Activated naive CD8-positive, alpha-beta T cell treated with anti-CD3 and anti-CD28 coated beads, Interleukin-2, amount 50 U/mL, for 24 hours (primary cell): ENCODE results near the gene BTBD6.

ENCODE experiments used
- ATAC-seq: fragments of 150-1000 bp; cut with Tn5 transposase; one replicate; pipeline ENCODE4 v1.10.0; 2021
- DNase-seq: peaks from one replicate; pipeline ENCODE4 v3.0.0; 2021
- H3K27ac Mint-ChIP-seq: one replicate; pipeline ENCODE4 v1.8.0; 2021; ENCODE audit warnings: mild to moderate bottlenecking, mixed read lengths
- H3K27me3 Mint-ChIP-seq: one replicate; pipeline ENCODE4 v1.8.0; 2021; ENCODE audit warnings: mixed read lengths
- H3K36me3 Mint-ChIP-seq: one replicate; pipeline ENCODE4 v1.8.0; 2021; ENCODE audit warnings: low read depth, mixed read lengths
- H3K4me1 Mint-ChIP-seq: one replicate; pipeline ENCODE4 v1.8.0; 2021; ENCODE audit warnings: mixed read lengths
- H3K4me3 Mint-ChIP-seq: one replicate; pipeline ENCODE4 v1.8.0; 2021; ENCODE audit warnings: mild to moderate bottlenecking, moderate library complexity, mixed read lengths
- H3K9me3 Mint-ChIP-seq: one replicate; pipeline ENCODE4 v1.8.0; 2021; ENCODE audit warnings: mixed read lengths

BTBD6 gene

DNA sequence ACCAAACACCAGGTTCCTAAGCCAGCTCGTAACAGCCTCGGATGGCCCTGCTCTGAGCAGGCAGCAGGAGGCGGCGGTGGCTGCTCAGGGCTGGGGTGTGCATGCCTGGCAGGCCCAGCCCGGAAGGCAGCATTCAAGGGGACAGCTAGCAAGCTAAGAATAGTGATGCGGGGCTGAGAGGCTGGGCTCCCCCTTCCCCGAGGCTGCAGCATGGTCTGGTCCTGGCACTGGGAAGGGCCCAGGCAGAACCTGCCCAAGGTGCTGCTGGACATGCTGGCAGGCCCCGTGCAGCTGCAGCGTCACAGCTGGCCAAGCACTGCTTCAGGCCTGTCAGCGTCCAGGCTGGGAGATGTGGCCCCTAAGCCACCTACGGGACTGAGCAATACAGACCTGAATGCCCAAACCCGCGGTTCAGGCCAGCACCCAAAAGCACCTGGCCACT lies 40.9 kb upstream of the BTBD6 start:
- no peak overlapping the region for H3K4me3 Mint-ChIP-seq
- DNase-seq (no peak), ATAC-seq (no peak)
- H3K9me3 Mint-ChIP-seq: no peaks in the 10 kb centered on the region
- H3K27ac Mint-ChIP-seq: no peak overlapping the region
- no peaks in the 10 kb centered on the region for H3K36me3 Mint-ChIP-seq
- H3K27me3 Mint-ChIP-seq: no peaks in the 10 kb centered on the region
- H3K4me1 Mint-ChIP-seq: peaks cover 4% of the 10 kb centered on the region

GRCh38 chr14:105207996-105208737 lies 40.2 kb upstream of the BTBD6 start:
- Mint-ChIP-seq H3K27ac (no peak overlapping the region), H3K4me1 (peaks cover 4% of the 10 kb centered on the region), H3K9me3 (no peaks in the 10 kb centered on the region), H3K4me3 (no peak overlapping the region), H3K36me3 (no peaks in the 10 kb centered on the region), H3K27me3 (no peaks in the 10 kb centered on the region)
- DNase-seq (no peak), ATAC-seq (no peak)

DNA sequence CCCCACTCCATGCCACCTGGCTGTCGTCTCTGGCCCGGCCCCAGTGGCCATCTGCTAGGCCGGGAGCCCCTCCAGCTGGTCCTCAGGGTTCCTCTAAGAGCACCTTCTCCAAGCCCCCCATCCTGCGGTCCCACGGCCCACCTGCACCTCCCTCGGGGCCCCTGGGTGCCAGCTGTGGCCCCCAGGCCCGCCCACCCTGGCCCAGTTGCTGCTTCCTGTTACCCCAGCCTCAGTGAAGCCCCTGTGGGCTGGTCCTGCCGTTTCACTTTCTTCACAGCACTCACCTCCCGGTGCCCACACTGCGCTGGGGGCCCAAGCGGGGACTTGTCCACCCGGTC lies 39.6 kb upstream of the BTBD6 start:
- no peak for DNase-seq
- Mint-ChIP-seq H3K9me3 (no peaks in the 10 kb centered on the region), H3K27ac (no peak overlapping the region), H3K27me3 (no peaks in the 10 kb centered on the region), H3K4me3 (no peak overlapping the region), H3K36me3 (no peaks in the 10 kb centered on the region), H3K4me1 (peaks cover 4% of the 10 kb centered on the region)
- no peak for ATAC-seq

- ATAC-seq: no peak
- DNase-seq: no peak
- Mint-ChIP-seq H3K4me1 (peaks cover 2% of the 10 kb centered on the region), H3K36me3 (no peaks in the 10 kb centered on the region), H3K27ac (no peak overlapping the region), H3K4me3 (no peak overlapping the region), H3K9me3 (no peaks in the 10 kb centered on the region), H3K27me3 (no peaks in the 10 kb centered on the region)
These were observed 39.2 kb upstream of the BTBD6 start for GRCh38 chr14:105209091-105209490.

DNA sequence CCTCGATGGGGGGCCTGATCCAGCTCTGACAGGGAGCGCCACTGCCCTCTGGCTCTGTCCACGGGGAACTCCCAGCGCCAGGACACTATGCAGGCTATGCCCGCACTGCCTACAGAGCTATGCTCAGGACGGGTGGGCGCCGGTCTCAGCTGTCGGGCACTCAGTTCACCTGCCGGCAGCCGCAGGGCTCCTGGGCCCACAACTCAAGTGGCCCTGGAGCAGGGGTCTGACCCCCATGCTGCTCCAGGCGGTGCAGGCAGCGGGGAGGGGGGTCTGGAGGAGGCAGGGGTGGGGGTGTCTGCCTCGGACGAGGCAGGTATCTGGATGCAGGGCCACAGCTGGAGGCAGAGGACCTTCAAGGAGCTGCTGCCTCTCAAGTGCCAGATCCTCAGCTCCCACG lies 38.7 kb upstream of the BTBD6 start:
- no peak overlapping the region for H3K27ac Mint-ChIP-seq
- no peak for DNase-seq
- ATAC-seq: no peak
- no peaks in the 10 kb centered on the region for H3K9me3 Mint-ChIP-seq
- no peak overlapping the region for H3K4me3 Mint-ChIP-seq
- H3K27me3 Mint-ChIP-seq: no peaks in the 10 kb centered on the region
- no peaks in the 10 kb centered on the region for H3K4me1 Mint-ChIP-seq
- H3K36me3 Mint-ChIP-seq: no peaks in the 10 kb centered on the region

- no peaks in the 10 kb centered on the region for H3K9me3 Mint-ChIP-seq
- peaks cover 2% of the 10 kb centered on the region for H3K36me3 Mint-ChIP-seq
- ATAC-seq (no peak), DNase-seq (no peak)
- H3K4me3 Mint-ChIP-seq: no peak overlapping the region
- H3K27me3 Mint-ChIP-seq: no peaks in the 10 kb centered on the region
- H3K27ac Mint-ChIP-seq: no peak overlapping the region
- no peaks in the 10 kb centered on the region for H3K4me1 Mint-ChIP-seq
These were observed 37.9 kb upstream of the BTBD6 start for GRCh38 chr14:105210266-105211025.

GRCh38 chr14:105211086-105211757 lies 37.1 kb upstream of the BTBD6 start:
- Mint-ChIP-seq H3K9me3 (no peaks in the 10 kb centered on the region), H3K36me3 (peaks cover 2% of the 10 kb centered on the region), H3K4me1 (no peaks in the 10 kb centered on the region), H3K27me3 (no peaks in the 10 kb centered on the region), H3K27ac (no peak overlapping the region), H3K4me3 (no peak overlapping the region)
- no peak for DNase-seq
- no peak for ATAC-seq

GRCh38 chr14:105211758-105212089 lies 36.6 kb upstream of the BTBD6 start:
- H3K27ac Mint-ChIP-seq: no peak overlapping the region
- DNase-seq (no peak), ATAC-seq (no peak)
- H3K9me3 Mint-ChIP-seq: no peaks in the 10 kb centered on the region
- H3K36me3 Mint-ChIP-seq: peaks cover 2% of the 10 kb centered on the region
- H3K4me1 Mint-ChIP-seq: no peaks in the 10 kb centered on the region
- H3K27me3 Mint-ChIP-seq: no peaks in the 10 kb centered on the region
- H3K4me3 Mint-ChIP-seq: no peak overlapping the region

DNA sequence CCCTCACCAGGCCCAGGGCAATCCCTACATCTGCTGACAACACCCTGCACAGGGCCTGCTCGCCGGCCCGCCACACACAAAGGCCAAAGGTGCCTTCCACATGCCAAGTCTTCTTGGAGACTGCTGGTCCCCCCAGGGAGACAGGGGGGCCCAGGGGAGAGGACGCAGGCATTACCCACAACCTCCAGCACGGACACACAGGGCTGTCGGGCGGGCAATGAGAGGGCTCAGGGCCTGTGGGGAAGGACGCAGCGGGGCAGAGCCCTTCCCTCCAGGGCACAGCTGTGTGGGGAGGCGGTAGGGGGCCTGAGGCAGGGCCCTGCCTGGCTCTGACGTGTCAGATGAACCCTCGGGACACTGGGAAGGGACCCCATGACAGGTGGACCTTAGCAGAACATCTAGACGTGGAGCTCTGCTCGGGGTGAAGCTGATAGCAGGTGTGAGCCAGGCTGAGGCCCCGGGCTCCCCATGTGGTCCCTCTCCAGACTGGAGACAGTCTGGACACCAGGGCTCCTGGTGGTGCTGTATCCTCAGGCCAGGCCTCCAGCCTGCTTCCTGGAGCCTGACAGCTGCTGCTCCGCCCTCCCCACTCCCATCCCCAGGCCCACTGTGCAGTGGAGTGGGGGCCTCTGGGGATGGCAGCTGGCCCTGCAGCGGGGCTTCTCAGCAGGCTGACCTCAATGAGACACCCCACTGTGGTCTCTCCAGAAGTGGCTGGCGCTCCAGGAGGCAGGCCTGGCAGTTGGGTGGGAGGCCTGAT lies 35.6 kb upstream of the BTBD6 start:
- no peak overlapping the region for H3K4me3 Mint-ChIP-seq
- H3K36me3 Mint-ChIP-seq: peaks cover 2% of the 10 kb centered on the region
- no peak overlapping the region for H3K27ac Mint-ChIP-seq
- no peaks in the 10 kb centered on the region for H3K9me3 Mint-ChIP-seq
- no peaks in the 10 kb centered on the region for H3K4me1 Mint-ChIP-seq
- H3K27me3 Mint-ChIP-seq: no peaks in the 10 kb centered on the region
- ATAC-seq (no peak), DNase-seq (no peak)

DNA sequence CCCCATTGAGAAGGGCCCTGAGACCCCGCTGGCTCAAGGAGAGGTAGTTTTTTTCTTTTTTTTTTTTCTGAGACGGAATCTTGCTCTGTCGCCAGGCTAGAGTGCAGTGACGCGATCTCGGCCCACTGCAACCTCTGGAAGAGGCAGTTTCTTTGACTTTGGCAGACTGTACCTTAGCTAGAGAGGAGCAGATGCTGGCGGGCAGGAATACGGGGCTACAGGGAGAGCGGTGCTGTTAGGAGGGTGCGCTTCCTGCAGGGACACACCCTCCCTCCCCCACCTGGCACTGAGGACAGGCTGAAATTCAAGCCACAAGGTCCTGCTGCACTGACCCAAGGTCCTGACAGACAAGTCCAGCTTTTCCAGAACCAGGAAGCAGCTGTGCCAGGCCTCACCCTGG lies 35.0 kb upstream of the BTBD6 start:
- Mint-ChIP-seq H3K9me3 (no peaks in the 10 kb centered on the region), H3K4me1 (no peaks in the 10 kb centered on the region), H3K27ac (no peak overlapping the region), H3K4me3 (no peak overlapping the region), H3K36me3 (peaks cover 2% of the 10 kb centered on the region), H3K27me3 (no peaks in the 10 kb centered on the region)
- ATAC-seq (no peak), DNase-seq (no peak)

GRCh38 chr14:105214324-105214915 lies 33.9 kb upstream of the BTBD6 start:
- DNase-seq (no peak), ATAC-seq (no peak)
- H3K27me3 Mint-ChIP-seq: no peaks in the 10 kb centered on the region

DNA sequence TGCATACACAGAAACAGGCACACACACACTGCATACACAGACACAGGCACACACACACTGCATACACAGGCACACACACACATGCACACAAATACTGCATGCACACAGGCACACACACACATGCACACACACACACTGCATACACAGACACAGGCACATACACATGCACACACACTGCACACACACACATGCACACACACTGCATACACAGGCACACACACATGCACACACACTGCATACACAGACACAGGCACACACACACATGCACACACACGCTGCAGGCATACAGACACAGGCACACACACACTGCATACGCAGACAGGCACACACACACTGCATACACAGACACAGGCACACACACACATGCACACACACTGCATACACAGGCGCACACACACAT lies 32.7 kb upstream of the BTBD6 start:
- ATAC-seq: no peak

More at GRCh38 chr14:105214324-105214915, 33.9 kb upstream of the BTBD6 start:
- no peak overlapping the region for H3K27ac Mint-ChIP-seq
- peaks cover 2% of the 10 kb centered on the region for H3K36me3 Mint-ChIP-seq
- no peak overlapping the region for H3K4me3 Mint-ChIP-seq
- no peaks in the 10 kb centered on the region for H3K9me3 Mint-ChIP-seq
- H3K4me1 Mint-ChIP-seq: no peaks in the 10 kb centered on the region

GRCh38 chr14:105216490-105217247 lies 31.7 kb upstream of the BTBD6 start:
- no peak for ATAC-seq
- H3K4me1 Mint-ChIP-seq: no peaks in the 10 kb centered on the region
- no peak for DNase-seq
- no peak overlapping the region for H3K4me3 Mint-ChIP-seq
- H3K36me3 Mint-ChIP-seq: peaks cover 4% of the 10 kb centered on the region
- no peak overlapping the region for H3K27ac Mint-ChIP-seq
- no peaks in the 10 kb centered on the region for H3K9me3 Mint-ChIP-seq
- H3K27me3 Mint-ChIP-seq: no peaks in the 10 kb centered on the region

More for the DNA sequence above, 32.7 kb upstream of the BTBD6 start:
- no peak overlapping the region for H3K4me3 Mint-ChIP-seq
- no peaks in the 10 kb centered on the region for H3K4me1 Mint-ChIP-seq
- H3K36me3 Mint-ChIP-seq: peaks cover 2% of the 10 kb centered on the region
- no peaks in the 10 kb centered on the region for H3K27me3 Mint-ChIP-seq
- no peak for DNase-seq
- H3K27ac Mint-ChIP-seq: no peak overlapping the region
- no peaks in the 10 kb centered on the region for H3K9me3 Mint-ChIP-seq

GRCh38 chr14:105217774-105218173 lies 30.6 kb upstream of the BTBD6 start:
- H3K27ac Mint-ChIP-seq: no peak overlapping the region
- DNase-seq (no peak), ATAC-seq (no peak)
- no peaks in the 10 kb centered on the region for H3K27me3 Mint-ChIP-seq
- H3K4me1 Mint-ChIP-seq: no peaks in the 10 kb centered on the region
- no peak overlapping the region for H3K4me3 Mint-ChIP-seq
- H3K36me3 Mint-ChIP-seq: peaks cover 4% of the 10 kb centered on the region
- no peaks in the 10 kb centered on the region for H3K9me3 Mint-ChIP-seq
